NCI-H69 (cell line): ENCODE data around the gene CSGALNACT2.

ENCODE experiments used
- DNase-seq: peaks from one replicate; lab custom pipeline; 2025; lab: John Stamatoyannopoulos, UW

The CSGALNACT2 gene

DNA sequence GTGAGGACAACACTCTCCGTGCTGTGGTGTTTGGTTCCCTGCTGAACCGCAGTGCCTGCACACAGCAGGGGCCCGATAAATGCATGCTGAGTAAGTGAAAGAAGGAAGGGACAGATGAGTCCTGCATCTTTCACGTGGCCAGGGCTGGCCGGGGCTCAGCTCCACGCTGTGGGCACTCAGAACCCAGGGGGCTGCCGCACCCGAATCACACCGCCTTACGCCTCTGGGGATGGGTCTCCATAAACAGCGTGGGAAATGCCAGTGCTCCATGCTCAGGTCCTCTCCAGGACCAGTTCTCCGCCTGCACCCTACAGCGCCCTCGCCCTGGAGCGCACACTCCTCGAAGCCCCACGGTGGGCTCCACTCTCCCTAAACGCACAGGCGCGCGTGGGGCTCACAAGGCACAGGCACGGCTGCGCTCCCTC is 90.5 kb downstream of the CSGALNACT2 start:
- DNase-seq, result peak; percentile 47

DNA sequence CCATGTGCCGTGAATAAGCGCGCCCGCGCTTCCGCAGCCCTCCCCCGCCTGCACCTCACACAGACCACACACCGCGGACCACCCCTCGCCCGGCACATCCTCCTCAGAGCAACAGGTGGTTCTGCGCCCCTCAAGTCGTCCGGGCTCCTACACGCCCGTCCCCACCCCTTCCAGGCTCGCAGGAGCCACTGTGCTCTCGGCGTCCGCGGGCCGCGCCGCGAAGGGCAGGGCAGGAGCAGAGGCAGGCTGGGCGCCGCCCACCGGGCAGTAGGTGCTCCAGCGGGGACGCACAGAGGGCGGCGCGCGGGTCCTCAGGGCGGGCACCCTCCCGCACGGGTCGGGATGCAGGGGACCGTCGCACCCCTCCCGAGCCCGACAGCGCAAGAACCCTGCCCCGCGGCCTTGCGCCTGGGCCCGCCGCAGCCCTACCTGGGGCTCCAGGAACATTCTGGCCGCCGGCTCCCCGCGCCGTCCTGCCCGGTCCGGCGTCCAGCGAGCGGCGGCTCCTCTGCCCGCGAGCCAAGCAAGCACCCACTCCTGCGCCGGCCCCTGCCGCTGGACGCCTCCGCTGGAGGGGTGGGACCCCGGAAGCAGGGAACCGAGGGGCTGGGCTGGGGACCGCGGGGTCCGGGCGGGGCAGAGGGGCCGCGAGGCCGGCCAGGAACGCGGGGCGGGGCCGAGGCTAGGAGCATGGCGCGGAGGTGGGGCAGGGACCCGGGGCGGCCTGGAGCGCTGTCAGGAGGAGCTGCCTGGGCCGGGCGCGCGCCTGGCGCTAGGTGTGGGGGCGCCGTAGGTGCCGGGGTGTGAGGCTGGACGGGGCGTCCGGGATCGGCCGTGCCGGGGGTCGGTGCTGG is 91.2 kb downstream of the CSGALNACT2 start:
- DNase-seq, result peak; percentile 20

DNA sequence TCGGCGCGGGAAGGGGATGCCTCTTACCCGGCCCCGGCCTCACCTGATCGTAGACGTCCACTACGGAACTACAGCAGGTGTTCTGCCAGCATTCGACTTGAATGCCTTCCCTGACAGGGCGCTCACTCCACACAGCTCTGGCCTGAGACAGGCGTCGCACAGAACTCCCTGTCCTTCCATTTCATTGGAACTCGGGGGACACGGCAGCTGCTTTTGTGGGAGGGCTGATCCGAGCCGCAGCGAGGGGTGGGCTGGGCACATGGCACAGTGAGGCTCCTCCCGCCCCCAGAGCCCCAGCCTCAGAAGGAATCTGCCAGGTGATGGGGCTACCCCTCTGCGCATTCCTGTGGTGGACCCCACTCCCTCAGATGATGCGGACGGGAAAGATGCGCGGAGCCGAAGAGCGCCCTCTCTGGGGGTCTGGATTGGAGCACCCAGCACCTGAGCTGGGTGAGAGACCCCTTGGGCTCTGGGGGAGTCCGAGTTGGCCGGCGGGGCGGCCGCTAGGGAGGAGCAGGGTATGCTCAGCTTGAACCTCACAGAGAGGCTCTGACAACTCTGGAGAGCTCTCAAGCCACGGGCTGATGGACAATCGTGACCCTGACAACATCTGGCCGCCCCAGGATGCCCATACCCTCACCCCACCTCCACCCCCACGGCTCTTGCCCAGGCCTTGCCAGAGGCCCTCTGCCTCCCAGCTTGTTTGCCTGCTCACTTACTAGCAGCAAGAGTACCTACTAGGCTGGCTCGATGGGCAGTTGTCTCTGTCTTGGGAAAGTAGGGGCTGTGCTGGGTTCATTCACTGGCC is 92.1 kb downstream of the CSGALNACT2 start:
- DNase-seq, result no peak

DNA sequence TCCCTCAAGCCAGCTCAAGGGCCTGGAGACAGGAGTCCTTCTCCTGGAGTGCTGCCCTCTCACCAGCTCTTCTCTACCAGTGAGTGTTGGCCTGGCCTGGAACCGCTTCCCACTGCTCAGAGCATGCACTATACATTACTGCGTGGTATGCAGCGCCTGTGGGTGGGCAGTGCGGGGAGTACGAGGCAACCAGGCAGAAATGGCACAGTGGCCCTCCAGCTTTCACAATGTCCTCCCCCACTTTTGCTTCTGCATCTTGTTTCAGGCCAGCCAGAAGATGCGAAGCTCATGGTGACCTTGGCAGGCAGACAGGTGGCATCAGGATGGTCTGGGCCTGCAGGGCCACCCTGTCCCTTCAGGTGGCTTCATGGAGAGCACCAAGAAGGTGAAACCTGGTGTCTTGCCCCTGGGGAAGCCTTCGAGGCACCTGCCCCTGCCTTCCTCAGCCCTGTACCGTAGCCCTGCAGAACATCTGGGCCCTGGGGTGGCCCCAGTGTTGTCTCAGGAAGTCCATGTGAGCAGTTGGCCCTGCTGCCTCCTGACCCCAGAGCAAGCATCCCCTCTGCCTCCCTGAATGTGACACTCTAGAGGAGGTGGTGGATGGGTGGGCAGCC is 92.8 kb downstream of the CSGALNACT2 start:
- no peak for DNase-seq

DNA sequence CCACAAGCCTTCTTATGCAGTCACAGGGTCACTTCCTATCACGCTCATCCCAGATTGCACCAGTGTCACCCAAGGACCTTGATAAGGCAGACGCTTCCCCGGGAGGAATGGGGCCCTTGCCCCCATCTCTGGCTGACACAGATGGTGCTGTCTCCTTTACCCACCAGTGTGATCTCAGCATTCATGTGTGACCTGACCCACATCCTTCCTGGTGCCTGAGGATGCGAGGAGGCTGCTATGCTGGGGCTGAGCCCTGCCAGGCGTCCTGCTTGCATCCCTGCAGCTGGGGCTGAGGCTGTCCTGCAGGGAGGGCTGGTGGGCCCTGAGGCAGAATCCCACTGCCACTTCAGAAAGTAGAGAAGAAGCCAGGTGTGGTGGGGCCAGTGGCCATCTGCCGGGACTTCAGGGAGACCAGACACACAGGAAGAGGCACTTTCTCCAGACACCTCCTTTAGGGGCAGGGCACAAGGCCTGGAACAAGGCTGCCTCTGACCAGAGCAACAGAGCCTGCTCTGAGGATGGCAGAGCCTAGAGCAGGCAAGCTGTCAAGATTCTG is 93.4 kb downstream of the CSGALNACT2 start:
- no peak for DNase-seq

DNA sequence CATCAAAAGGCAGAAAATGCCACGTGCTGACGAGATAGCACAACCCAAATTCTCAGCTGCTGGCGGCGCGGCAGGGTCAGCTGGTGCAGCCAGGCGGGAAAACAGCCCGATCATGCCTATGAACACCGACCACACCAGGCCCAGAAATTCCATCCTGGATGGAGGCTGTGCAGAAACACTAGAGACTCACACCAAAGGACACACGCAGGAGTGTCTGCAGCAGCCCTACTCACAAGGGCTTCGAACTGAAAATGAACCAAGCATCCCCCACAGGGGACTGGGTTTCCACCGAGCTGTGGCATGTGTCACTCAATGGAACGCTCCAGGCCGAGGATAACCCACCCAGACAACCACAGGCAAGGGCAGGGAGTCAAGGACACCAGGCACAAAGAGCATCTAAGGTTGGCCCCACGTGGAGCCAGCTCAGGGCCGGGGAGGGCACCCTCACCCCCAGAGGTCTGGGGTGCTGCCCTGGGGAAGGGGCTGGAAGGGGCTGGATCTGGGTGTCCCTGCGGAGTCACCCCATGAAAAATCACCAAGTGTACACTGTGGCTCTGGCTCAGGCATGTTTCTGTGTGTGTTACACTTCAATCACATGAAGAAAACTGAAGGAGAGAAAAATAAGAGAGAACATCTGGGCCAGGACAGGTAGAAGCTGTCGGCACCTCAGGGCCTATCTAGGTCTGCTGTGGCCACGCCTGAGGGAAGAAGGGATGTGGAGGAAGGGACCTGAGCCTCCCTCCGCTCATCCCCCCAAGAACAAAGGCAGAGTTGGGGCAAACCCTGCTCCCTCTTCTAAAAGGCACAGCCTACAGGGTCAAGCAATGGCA is 95.6 kb downstream of the CSGALNACT2 start:
- no peak for DNase-seq

DNA sequence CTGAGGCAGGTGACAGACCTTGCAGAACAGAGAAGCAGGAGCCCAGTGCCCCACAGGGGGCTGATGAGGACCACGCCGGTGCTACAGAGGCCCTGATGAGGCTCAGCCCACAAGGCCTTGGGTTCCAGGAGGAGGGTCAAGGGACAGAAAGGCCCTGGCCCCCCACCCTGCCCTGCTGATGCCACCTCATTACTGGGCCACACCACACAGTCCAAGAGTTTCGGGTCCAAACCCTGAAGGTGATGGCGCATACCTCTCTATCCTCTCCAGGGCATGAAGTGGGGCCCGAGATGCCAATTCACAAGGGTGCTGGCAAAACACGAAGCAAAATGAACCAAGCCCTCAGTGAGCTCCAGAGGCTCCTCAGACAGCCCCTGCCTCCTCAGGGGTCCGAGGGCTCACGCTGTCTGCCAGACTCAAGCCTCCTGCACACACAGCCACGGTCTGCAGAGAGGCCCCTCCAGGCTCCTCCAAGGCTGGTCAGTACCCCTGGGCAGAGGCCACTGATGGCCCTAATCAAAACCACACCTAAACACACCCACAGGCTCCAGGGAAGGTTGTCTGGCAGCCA is 96.3 kb downstream of the CSGALNACT2 start:
- no peak for DNase-seq
